Spleen (tissue), 11 donors: ENCODE data around the gene STOM. TPM values are rescaled to one million over a fixed set of nuclear protein-coding genes. Genes with fewer than 3 reads are reported as not detected.

ENCODE experiments used
- DNase-seq: peaks from one replicate; pipeline ENCODE4 v3.0.0-alpha.2; 2020
- H3K27ac ChIP-seq, 8 donors: fragments of 200-600 bp; sonication (generic) in 7 of 8; 1 replicate in 4 of 8; 2 replicates in 4 of 8; pipeline versions ENCODE4 v1.5.0 to v1.8.0; 2016 to 2021; ENCODE audit warnings: inconsistent platforms in 4 of 8, mild to moderate bottlenecking in 4 of 8, moderate library complexity in 1 of 8
- H3K27me3 ChIP-seq, 7 donors: fragments of 200-600 bp; sonication (generic) in 6 of 7; replicated peaks in 1 of 7; 1 replicate in 4 of 7; 2 replicates in 3 of 7; pipeline versions ENCODE4 v1.5.0 to v1.8.0; 2016 to 2021; ENCODE audit warnings: inconsistent platforms in 3 of 7, mild to moderate bottlenecking in 1 of 7
- H3K36me3 ChIP-seq, 6 donors: fragments of 200-600 bp; sonication (generic) in 5 of 6; 1 replicate in 4 of 6; 2 replicates in 2 of 6; pipeline versions ENCODE4 v1.5.0 to v1.8.0; 2016 to 2021; ENCODE audit warnings: inconsistent platforms in 2 of 6
- H3K4me1 ChIP-seq, 6 donors: fragments of 200-600 bp; sonication (generic) in 5 of 6; 1 replicate in 3 of 6; 2 replicates in 3 of 6; pipeline versions ENCODE4 v1.5.0 to v1.8.0; 2016 to 2021; ENCODE audit warnings: inconsistent platforms in 3 of 6
- H3K4me3 ChIP-seq, 8 donors: fragments of 200-600 bp; sonication (generic) in 7 of 8; 1 replicate in 4 of 8; 2 replicates in 4 of 8; pipeline versions ENCODE4 v1.5.0 to v1.8.0; 2016 to 2021; ENCODE audit warnings: inconsistent platforms in 4 of 8, mild to moderate bottlenecking in 4 of 8, moderate library complexity in 2 of 8
- H3K9me3 ChIP-seq, 8 donors: fragments of 200-600 bp; sonication (generic) in 7 of 8; 1 replicate in 4 of 8; 2 replicates in 4 of 8; pipeline versions ENCODE4 v1.5.0 to v1.8.0; 2016 to 2021; ENCODE audit warnings: inconsistent platforms in 4 of 8
- POLR2A ChIP-seq, 3 donors: fragments of 450-650 bp; IDR thresholded peaks; one replicate each; pipeline ENCODE4 v1.5.1; 2017; ENCODE audit warnings: antibody characterized with exemption in 3 of 3, mild to moderate bottlenecking in 1 of 3
- POLR2AphosphoS5 ChIP-seq, 3 donors: sonication (generic); formaldehyde crosslinking; IDR thresholded peaks; one replicate each; pipeline ENCODE4 v1.5.1; 2017; ENCODE audit warnings: antibody characterized with exemption in 3 of 3
- WGBS, 5 donors: extraction: QIAGEN DNeasy Blood & Tissue Kit in 3 of 5; methylation state at CpG; one replicate each; pipeline versions ENCODE4 v1.1.5 to v1.1.7; 2013 to 2018; 5-methylcytosine and 5-hydroxymethylcytosine counted together
- intact Hi-C: fragments of 100-400 bp; cut with DNase I; formaldehyde crosslinking; loops from one replicate; pipeline ENCODE4 v1.15.0; 2023; ENCODE audit warnings: low total_unique reads
- polyA plus RNA-seq, 3 donors: library from polyadenylated mRNA; stranded (reverse); fragments of 200-250 nt; gene quantifications; one replicate each; pipeline ENCODE4 v1.2.1, GENCODE V29; 2013
- total RNA-seq, 7 donors: library from RNA; depleted of rRNA in 3 of 7; stranded (reverse); fragments of >200 nt in 3 of 7; fragmentation: NEBNext Ultra II Directional in 4 of 7; extraction: Animal tissue kit (Norgen Biotek cat#: 25700) in 4 of 7; gene quantifications; one replicate each; pipeline versions ENCODE4 v1.1.0 to v1.2.1, GENCODE V29; 2016 to 2021
- TF ChIP-seq, protein P1 (sequence below), 11 experiments: fragments of 200-600 bp in 7 of 11; fragments of 450-650 bp in 4 of 11; sonication (generic) in 4 of 11; IDR thresholded peaks in 8 of 11; conservative IDR thresholded peaks in 3 of 11; 1 replicate in 7 of 11; 2 replicates in 4 of 11; pipeline versions ENCODE4 v1.4.0 to v1.8.0; 2016 to 2021; ENCODE audit warnings: antibody characterized with exemption in 11 of 11, inconsistent platforms in 4 of 11, mild to moderate bottlenecking in 1 of 11
- donor health status: healthy with polysubstance abuse.
- donor health status: DM: no; HTN: no; CAD: no; lungs with moderate emphysema.
- donor health status: DM: no; HTN: no; CAD: no.
- donor health status: Bipolar disorder and iron deficiency.
- donor health status: healthy.
- donor health status: DM: no; HTN: no; CAD: no.
- donor health status: DM: yes; HTN: yes; CAD: no.

The STOM gene
- total and polyA plus RNA-seq, 10 donors: 42.7 to 493 (median 311) TPM

DNA sequence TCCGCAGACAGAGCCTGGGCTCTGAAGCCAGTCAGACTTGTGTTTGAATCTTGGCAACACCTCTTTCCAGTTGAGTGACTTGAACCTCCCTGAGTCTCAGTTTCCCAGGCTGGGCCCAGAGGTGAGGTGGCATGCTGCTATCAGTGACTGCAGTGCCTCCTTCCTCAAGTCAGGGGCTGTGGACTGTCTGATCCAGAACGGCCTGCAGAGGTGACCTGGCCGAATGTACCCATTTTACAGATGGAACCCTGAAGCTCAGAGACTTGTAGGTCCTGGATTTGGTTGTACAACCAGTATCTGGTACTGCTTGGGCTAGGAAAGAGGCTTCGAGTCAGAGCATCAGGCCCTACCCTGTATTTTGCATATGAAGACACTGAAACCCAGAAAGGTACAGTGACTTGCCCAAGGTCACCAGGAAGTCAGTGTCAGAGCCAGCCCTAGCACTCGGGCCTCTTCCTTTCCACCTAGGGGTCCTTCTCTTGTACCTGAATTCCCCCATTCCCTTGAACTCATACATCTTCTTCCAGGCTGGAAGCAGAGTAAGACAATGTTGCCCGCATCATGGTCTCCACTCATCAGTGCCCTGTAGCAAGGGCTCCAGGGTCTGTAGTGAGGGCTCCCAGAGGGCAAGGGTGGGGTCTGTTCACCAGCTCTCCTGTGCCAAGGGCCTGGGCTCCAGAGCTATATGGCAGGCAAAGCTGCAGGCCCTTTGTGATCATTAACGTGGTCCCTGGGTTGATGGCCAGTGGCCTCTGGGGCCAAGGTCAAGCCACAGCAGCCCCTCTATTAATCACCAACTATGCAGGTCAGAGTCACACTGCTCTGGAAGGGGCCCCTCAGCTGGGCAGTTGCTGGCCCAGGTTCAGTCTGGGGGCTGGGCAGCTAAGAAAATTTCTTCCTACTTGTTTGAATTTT, 73.6 kb downstream of the STOM start:
- intact Hi-C loops: no loop called here
- Histone ChIP-seq H3K4me3 (no peak overlapping the region), H3K4me1 (peaks cover 23 to 89% (median 58%) of the 10 kb centered on the region in 6 donors), H3K36me3 (peaks cover 0 to 45% (median 0%) of the 10 kb centered on the region in 6 donors), H3K9me3 (no peaks in the 10 kb centered on the region), H3K27me3 (peaks cover 0 to 10% (median 0%) of the 10 kb centered on the region in 7 donors), H3K27ac (peak overlapping the region in 6 of 8 donors; percentile 38 to 74 (median 66))
- TF ChIP-seq POLR2A (IDR thresholded peaks at IDR 0.05) (no peak), POLR2AphosphoS5 (IDR thresholded peaks at IDR 0.05) (no peak)
- TF ChIP-seq, protein P1, sequence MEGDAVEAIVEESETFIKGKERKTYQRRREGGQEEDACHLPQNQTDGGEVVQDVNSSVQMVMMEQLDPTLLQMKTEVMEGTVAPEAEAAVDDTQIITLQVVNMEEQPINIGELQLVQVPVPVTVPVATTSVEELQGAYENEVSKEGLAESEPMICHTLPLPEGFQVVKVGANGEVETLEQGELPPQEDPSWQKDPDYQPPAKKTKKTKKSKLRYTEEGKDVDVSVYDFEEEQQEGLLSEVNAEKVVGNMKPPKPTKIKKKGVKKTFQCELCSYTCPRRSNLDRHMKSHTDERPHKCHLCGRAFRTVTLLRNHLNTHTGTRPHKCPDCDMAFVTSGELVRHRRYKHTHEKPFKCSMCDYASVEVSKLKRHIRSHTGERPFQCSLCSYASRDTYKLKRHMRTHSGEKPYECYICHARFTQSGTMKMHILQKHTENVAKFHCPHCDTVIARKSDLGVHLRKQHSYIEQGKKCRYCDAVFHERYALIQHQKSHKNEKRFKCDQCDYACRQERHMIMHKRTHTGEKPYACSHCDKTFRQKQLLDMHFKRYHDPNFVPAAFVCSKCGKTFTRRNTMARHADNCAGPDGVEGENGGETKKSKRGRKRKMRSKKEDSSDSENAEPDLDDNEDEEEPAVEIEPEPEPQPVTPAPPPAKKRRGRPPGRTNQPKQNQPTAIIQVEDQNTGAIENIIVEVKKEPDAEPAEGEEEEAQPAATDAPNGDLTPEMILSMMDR (IDR thresholded peaks at IDR 0.05 in 8 of 11, conservative IDR thresholded peaks at IDR 0.05 in 3 of 11): no peak
- 67 to 84% (median 78%) methylated on average over 4 to 7 of the region's 7 CpGs for WGBS, 5 donors
- no peak for DNase-seq

DNA sequence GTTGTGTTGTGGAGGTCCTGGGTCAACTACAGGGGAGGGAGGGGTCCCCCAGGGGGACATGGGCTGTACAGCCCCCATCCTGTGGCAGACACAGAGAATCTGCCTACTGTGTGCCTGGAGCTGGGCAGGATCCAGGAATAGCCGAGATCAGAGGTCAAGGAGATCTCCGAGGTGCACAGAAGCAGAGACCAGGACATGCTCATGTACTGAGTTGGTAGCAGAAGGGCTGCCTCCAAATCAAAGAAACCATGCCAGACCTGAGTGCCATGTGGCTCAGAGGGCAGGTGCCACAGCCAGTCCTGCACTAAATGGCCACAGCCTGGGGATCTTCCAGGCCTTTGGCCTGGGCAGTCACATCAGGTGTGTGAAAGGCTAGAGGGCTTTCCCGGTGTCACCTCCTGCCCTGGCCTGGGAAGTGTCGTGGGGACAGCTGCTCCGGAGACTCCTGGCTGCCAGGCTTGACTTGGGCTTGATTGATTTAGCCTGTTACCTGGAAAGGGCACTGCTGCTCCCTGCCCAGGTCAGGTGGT, 74.3 kb downstream of the STOM start:
- no peaks in the 10 kb centered on the region for H3K9me3 ChIP-seq
- peak overlapping the region in 6 of 8 donors; percentile 38 to 74 (median 66) for H3K27ac ChIP-seq
- peaks cover 0 to 45% (median 0%) of the 10 kb centered on the region in 6 donors for H3K36me3 ChIP-seq
- H3K4me3 ChIP-seq: no peak overlapping the region
- TF ChIP-seq, protein P1 (IDR thresholded peaks at IDR 0.05 in 8 of 11, conservative IDR thresholded peaks at IDR 0.05 in 3 of 11): no peak
- TF ChIP-seq POLR2AphosphoS5 (IDR thresholded peaks at IDR 0.05) (no peak), POLR2A (IDR thresholded peaks at IDR 0.05) (no peak)
- H3K4me1 ChIP-seq: peaks cover 23 to 84% (median 56%) of the 10 kb centered on the region in 6 donors
- H3K27me3 ChIP-seq: peaks cover 0 to 10% (median 0%) of the 10 kb centered on the region in 7 donors
- intact Hi-C loops: no loop called here
- no peak for DNase-seq
- 60 to 95% (median 75%) methylated on average over 2 to 5 of the region's 5 CpGs for WGBS, 5 donors

DNA sequence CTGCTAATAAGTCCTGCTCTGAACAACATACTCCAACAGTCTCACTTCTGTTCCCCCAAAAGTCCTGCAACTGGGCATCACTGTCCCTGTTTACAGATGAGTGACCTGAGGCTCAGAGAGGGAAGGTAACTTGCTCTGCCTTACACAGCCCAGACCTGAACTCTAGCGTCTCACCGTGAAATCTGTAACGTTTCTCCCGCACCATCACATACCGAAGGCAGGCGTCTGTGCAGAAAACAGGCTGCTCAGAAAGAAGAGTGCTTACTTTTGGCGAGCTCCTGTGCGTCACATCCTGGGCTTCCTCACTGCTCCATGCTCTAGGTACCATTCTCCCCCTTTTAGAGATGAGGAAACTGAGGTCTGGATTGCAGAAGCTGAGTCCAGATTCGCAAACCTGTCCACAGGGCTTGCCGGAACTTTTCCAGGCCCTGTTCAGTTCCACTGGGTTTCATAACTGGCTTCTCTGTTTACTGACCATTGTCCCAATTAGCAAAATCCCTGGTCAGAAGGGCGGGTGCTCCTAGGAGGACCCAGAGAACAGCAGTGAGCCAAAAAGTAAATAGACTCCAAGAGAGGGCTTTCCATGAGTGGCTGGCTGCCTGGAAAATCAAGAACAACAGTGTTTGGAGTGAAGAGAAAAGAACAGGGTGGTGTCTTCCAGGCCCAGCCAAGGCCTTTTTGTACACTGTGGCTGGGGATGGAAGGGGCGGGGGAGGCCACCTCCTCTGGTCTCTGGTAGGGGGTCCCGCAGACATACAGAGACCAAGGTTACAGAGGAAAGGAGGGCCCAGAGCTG, 75.0 kb downstream of the STOM start:
- Histone ChIP-seq H3K27me3 (peaks cover 0 to 10% (median 0%) of the 10 kb centered on the region in 7 donors), H3K36me3 (peaks cover 0 to 45% (median 0%) of the 10 kb centered on the region in 6 donors), H3K27ac (peak overlapping the region in 5 of 8 donors; percentile 53 to 74 (median 71)), H3K4me1 (peaks cover 18 to 84% (median 50%) of the 10 kb centered on the region in 6 donors), H3K4me3 (no peak overlapping the region), H3K9me3 (no peaks in the 10 kb centered on the region)
- WGBS, 5 donors: 90 to 97% (median 92%) methylated on average over 13 of the region's 13 CpGs
- DNase-seq: no peak
- intact Hi-C loops: no loop called here
- TF ChIP-seq, protein P1 (IDR thresholded peaks at IDR 0.05 in 8 of 11, conservative IDR thresholded peaks at IDR 0.05 in 3 of 11): no peak
